GM21825 (cell line): ENCODE measurements around the gene PRKCQ.
A peak's percentile ranks its signal among the peaks of the same experiment; 100 is the strongest.

ENCODE experiments used
- ATAC-seq: cut with Tn5 transposase; IDR thresholded peaks from one replicate; pipeline ENCODE4 v1.9.1; 2021; ENCODE audit warnings: mild to moderate bottlenecking, moderate library complexity; ENCODE audit not compliant: unreplicated experiment

The PRKCQ gene

DNA sequence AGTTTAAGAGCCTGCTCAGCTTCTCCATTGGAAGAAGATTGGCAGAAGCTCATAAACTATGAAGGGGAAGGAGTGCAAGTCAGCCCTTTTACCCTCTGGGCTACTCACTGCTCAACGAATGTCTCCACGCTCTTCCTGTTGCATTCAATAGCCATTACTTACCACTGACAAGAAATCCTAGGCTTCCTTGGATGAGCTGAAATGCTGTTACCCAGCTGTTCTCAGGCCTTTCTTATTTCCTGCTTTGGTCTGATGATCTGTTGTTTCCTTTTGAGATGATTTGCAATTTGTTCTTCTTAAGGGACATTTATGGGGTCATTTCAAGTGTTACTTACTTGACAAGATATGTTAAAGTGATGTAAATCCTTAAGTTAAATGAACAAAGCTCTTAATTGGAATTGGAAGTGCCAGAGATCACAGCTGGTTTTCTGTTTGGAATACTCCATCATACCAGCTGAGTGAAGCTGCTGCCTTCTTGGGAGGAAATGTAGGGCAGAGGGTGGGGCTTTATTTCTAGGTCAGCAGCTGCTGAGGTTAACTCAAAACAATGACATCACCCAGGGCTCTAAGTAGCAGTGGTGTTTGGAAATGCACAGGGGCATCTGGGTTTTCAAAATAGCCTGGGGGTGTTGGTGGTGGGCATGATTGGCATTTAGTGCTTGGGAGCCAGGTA, 170.0 kb downstream of the PRKCQ start:
- no peak for ATAC-seq

- ATAC-seq = no peak
Measured at GRCh38 chr10:6408799-6409198, 171.3 kb downstream of the PRKCQ start.

GRCh38 chr10:6407034-6407721, 172.9 kb downstream of the PRKCQ start:
- ATAC-seq = no peak

GRCh38 chr10:6406220-6407033, 173.6 kb downstream of the PRKCQ start:
- no peak for ATAC-seq

DNA sequence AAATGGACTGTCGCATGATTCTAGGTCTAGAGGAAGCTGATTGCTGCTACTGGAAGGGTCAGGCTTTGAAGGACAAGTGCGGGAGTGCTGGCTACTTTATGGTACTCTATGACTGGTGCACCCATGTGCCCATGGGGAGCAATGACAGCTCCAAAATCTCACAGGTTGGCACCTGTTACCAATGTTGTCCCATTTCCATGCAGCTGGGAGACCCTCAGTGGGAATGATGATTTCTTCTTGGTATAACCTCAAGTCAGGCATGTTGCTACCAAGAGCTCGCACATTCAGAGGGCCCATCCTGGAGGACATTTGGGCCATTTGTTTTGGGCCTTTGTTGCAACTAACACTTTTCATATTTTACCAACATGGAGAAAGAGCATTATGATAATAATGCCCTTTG, 174.4 kb downstream of the PRKCQ start:
- ATAC-seq = no peak

DNA sequence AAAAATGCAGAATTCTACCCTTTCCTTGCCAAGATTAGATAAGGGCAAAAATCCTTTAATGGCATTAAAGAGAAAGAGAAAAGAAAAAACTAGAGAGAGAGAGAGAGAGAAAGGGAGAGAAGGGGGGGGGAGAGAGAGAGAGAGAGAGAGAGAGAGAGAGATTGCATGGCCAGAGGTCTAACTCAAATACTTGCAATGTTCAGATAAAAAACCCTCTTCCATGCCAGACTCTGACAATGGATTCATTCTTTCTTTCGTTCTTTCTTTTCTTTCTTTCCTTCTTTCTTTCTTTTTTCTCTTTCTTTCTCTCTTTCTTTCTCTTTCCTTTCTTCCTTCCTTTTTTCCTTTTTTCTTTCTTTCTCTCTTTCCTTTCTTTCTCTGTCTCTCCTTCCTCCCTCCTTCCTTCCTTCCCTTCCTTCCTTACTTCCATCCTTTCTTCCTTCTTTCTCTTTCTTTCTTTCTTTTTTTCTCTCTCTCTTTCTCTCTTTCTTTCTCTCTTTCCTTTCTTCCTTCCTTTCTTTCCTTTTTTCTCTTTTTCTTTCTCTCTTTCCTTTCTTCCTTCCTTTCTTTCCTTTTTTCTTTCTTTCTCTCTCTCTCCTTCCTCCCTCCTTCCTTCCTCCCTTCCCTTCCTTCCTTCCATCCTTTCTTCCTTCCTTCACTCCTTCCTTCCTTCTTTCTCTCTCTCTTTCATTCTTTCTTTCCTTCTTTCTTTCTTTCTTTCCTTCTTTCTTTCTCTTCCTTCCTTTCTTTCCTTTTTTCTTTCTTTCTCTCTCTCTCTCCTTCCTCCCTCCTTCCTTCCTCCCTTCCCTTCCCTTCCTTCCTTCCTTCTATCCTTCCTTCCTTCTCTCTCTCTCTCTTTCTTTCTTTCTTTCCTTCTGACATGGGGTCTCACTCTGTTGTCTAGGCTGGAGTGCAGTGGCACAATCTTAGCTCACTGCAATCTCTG, 175.7 kb downstream of the PRKCQ start:
- ATAC-seq = no peak

GRCh38 chr10:6402960-6403359, 177.1 kb downstream of the PRKCQ start:
- no peak for ATAC-seq

DNA sequence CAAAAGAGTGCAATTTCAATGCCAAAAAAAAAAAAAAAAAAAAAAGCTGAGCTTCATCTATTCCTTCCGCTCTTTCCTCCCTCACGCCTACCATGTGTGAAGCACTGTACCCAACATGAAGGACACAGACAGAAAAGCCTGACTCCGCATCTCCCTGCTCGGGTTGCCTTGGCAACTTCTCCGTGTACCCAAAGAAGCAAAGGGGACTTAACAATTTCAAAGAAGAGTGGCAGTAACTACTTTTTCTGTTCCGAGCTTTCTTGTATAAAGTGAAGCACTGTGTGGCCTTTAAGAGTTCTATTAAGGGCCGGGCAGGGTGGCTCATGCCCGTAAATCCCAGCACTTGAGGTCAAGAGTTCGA, 177.7 kb downstream of the PRKCQ start:
- ATAC-seq = no peak

GRCh38 chr10:6401558-6402348, 178.3 kb downstream of the PRKCQ start:
- ATAC-seq = peak; percentile 86

- no peak for ATAC-seq
Measured at GRCh38 chr10:6400821-6401465, 179.1 kb downstream of the PRKCQ start.

- ATAC-seq = no peak
Measured at GRCh38 chr10:6400331-6400730, 179.7 kb downstream of the PRKCQ start.

GRCh38 chr10:6399879-6400278, 180.2 kb downstream of the PRKCQ start:
- no peak for ATAC-seq

DNA sequence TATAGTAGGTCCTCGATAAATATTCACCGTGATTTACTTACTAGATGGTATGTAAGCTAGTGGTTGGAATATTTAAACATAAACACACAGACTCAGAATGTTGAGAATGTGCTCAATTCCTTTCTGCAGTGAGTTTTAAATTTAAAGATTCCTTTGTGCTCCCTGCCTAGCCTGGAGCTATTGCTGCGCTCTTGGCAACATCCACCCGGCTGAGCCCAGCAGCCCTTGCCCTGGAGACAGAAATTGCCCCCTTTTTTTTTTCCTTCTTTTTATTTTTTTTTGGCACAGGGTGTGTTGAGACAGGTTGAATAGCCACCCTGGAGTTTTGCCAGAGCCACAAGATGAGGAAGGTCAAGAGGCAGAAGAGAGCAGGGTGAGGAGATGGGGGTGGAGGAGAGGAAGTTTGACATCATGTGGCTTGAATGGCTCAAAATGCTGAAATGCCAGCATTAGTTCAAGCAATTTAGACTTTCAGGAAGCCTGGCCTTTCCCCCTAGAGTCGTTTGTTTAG, 180.8 kb downstream of the PRKCQ start:
- no peak for ATAC-seq

DNA sequence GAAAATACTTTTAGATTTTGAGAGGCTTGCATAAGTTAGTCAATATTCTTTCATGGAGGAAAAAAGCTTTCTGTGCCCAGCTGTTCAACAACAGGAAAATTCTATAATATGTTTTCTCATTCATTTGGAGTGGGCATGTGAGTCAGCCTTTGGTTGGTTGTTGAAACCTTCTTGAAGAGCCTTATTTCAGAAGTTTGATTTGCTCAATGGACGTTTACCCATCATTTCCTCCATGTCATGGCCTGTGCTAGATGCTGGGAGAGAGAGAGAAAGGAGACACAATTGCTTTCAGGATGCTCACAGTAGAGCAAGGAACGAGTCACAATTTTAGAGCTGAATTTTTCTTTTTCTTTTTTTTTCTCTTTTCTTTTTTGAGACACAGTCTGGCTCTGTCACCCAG, 181.7 kb downstream of the PRKCQ start:
- no peak for ATAC-seq

- no peak for ATAC-seq
Measured at GRCh38 chr10:6396652-6397051, 183.4 kb downstream of the PRKCQ start.

DNA sequence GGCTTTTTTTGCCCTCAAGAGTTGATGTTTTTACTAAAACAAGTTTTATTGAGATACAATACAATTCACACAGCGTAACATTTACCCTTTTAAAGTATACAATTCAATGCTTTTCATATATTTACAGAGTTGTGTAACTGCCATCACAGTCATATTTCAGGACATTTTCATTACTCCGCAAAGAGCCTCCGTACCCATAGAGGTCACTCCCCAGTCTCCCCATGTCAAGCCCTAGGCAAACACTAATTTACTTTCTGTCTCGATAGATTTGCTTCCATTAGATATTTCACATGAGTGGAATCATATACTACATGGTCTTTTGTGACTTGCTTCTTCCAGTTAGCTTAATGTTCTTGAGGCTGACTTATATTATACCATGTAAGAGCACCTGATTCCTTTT, 183.8 kb downstream of the PRKCQ start:
- no peak for ATAC-seq

- no peak for ATAC-seq
Measured at GRCh38 chr10:6395606-6396005, 184.5 kb downstream of the PRKCQ start.

- no peak for ATAC-seq
Measured at GRCh38 chr10:6394084-6394483, 186.0 kb downstream of the PRKCQ start.

DNA sequence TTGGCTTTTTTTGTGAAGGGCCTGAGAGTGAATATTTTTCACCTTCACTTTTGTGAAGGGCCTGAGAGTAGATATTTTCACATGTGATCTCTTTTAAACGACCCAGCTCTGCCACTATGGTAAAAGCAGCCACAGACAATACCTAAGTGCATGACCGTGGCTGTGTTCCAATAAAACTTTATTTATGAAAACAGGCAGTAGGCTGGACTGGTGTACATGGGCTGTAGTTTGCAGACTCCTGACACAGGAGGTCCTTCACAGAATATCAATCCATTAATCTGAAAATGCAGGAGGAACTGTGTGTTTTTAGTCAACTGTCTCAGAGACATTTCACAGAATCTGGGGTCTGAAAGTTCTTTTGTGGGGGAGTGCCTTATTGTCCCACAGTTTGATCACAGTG, 186.9 kb downstream of the PRKCQ start:
- no peak for ATAC-seq
